ENCODE measurements around the gene LVRN. TPM values are rescaled to one million over a fixed set of nuclear protein-coding genes. Genes with fewer than 3 reads are reported as not detected.

Gene LVRN
- total and polyA plus RNA-seq, 2 donors: 0.27 to 2.8 TPM

DNA sequence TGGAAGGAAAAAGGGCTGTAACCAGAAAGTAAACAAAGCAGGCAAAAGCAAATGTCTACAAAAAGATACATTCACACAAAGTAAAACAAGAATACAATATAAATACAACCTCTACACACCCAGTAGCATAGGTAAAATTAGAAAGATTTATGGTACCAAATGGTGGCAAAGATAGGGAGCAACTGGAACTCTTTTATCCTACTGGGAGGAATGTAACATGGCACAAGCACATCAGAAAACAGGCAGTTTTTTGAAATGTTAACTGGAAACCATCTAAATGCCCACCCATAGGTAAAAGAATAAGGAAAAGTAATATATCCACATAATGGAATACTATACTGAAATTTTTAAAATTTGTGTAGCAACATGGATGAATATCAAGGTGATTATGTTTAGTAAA lies 61.3 kb downstream of the LVRN start:
- DNase-seq (ENCODE audit: extremely low spot score): no peak
- Histone ChIP-seq H3K36me3 (ENCODE audit: insufficient read depth) (no peaks in the 10 kb centered on the region), H3K27ac (ENCODE audit: low read depth) (no peak overlapping the region), H3K4me3 (ENCODE audit: low read depth, low read length) (no peak overlapping the region), H3K4me1 (ENCODE audit: insufficient read depth) (no peaks in the 10 kb centered on the region)

DNA sequence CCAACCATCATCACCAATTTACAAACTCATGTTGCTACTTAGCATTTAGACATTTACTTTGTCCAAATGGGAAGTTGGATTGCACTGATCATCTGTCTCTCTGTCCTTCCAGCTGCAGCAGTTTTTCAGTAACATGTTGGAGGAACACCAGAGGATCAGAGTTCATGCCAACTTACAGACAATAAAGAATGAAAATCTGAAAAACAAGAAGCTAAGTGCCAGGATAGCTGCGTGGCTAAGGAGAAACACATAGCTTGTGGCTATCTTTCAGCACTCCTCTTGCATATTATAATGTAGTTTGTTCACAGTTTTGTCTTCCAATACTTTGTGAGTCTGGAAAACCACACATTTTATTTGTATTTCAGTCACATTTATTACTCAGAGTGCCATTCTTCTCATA lies 63.6 kb downstream of the LVRN start:
- Histone ChIP-seq H3K4me1 (ENCODE audit: insufficient read depth) (no peaks in the 10 kb centered on the region), H3K36me3 (ENCODE audit: insufficient read depth) (no peaks in the 10 kb centered on the region), H3K27ac (ENCODE audit: low read depth) (no peak overlapping the region), H3K4me3 (ENCODE audit: low read depth, low read length) (no peak overlapping the region)
- no peak for DNase-seq (ENCODE audit: extremely low spot score)
- 70% methylated on average over 1 of the region's 1 CpG for WGBS

- no peak within 1 kb of the TSS for H3K27ac ChIP-seq (ENCODE audit: low read depth)
- no peak for DNase-seq (ENCODE audit: extremely low spot score)
- WGBS: 57% methylated on average over 9 of the region's 9 CpGs
- no peaks in the 10 kb centered on the region for H3K36me3 ChIP-seq (ENCODE audit: insufficient read depth)
- no peak within 1 kb of the TSS for H3K4me3 ChIP-seq (ENCODE audit: low read depth, low read length)
- no peaks in the 10 kb centered on the region for H3K4me1 ChIP-seq (ENCODE audit: insufficient read depth)
Observed at GRCh38 chr5:116032094-116032517, 69.8 kb downstream of the LVRN start, which contains the start of gene ARL14EPL. ARL14EPL (plus strand) TSS chr5:116032472; CDS start chr5:116051466, 18,994 bp downstream.

- no peaks in the 10 kb centered on the region for H3K36me3 ChIP-seq (ENCODE audit: insufficient read depth)
- H3K27ac ChIP-seq (ENCODE audit: low read depth): no peak overlapping the region
- WGBS: 83% methylated on average over 3 of the region's 3 CpGs
- no peak overlapping the region for H3K4me3 ChIP-seq (ENCODE audit: low read depth, low read length)
- DNase-seq (ENCODE audit: extremely low spot score): no peak
- H3K4me1 ChIP-seq (ENCODE audit: insufficient read depth): no peaks in the 10 kb centered on the region
Observed at GRCh38 chr5:116032991-116033390, 70.7 kb downstream of the LVRN start.

GRCh38 chr5:116035123-116035522 lies 72.8 kb downstream of the LVRN start:
- Histone ChIP-seq H3K27ac (ENCODE audit: low read depth) (no peak overlapping the region), H3K36me3 (ENCODE audit: insufficient read depth) (no peaks in the 10 kb centered on the region), H3K4me3 (ENCODE audit: low read depth, low read length) (no peak overlapping the region), H3K4me1 (ENCODE audit: insufficient read depth) (no peaks in the 10 kb centered on the region)
- no peak for DNase-seq (ENCODE audit: extremely low spot score)
- WGBS: 91% methylated on average over 5 of the region's 5 CpGs

GRCh38 chr5:116037236-116037822 lies 75.1 kb downstream of the LVRN start:
- no peaks in the 10 kb centered on the region for H3K4me1 ChIP-seq (ENCODE audit: insufficient read depth)
- no peaks in the 10 kb centered on the region for H3K36me3 ChIP-seq (ENCODE audit: insufficient read depth)
- WGBS: 75% methylated on average over 3 of the region's 3 CpGs
- no peak for DNase-seq (ENCODE audit: extremely low spot score)
- no peak overlapping the region for H3K4me3 ChIP-seq (ENCODE audit: low read depth, low read length)
- no peak overlapping the region for H3K27ac ChIP-seq (ENCODE audit: low read depth)

GRCh38 chr5:116038817-116039216 lies 76.5 kb downstream of the LVRN start:
- Histone ChIP-seq H3K27ac (ENCODE audit: low read depth) (no peak overlapping the region), H3K36me3 (ENCODE audit: insufficient read depth) (no peaks in the 10 kb centered on the region), H3K4me1 (ENCODE audit: insufficient read depth) (no peaks in the 10 kb centered on the region), H3K4me3 (ENCODE audit: low read depth, low read length) (no peak overlapping the region)
- 71% methylated on average over 3 of the region's 3 CpGs for WGBS
- DNase-seq (ENCODE audit: extremely low spot score): no peak

DNA sequence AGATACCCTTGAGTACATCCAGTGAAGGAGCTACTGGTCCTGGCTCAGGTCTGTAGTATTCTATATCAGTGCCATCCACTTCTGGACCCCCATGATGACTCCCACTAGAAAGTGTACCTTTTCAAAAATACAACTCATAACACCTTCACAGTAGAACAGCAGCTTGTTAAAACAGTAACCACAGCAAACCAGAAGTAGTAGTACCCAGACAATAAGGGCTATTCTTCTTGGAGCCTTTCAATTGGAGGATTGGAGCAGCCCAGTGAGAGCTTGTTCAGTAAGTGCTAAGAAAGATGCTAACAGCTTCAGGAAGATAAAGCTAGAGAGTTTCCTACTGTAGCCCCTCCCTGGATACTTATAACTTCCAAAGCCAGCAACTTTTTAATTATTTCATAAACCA lies 80.1 kb downstream of the LVRN start:
- DNase-seq (ENCODE audit: extremely low spot score): no peak
- no peaks in the 10 kb centered on the region for H3K36me3 ChIP-seq (ENCODE audit: insufficient read depth)
- no peak overlapping the region for H3K27ac ChIP-seq (ENCODE audit: low read depth)
- no peaks in the 10 kb centered on the region for H3K4me1 ChIP-seq (ENCODE audit: insufficient read depth)
- no peak overlapping the region for H3K4me3 ChIP-seq (ENCODE audit: low read depth, low read length)

- Histone ChIP-seq H3K36me3 (ENCODE audit: insufficient read depth) (no peaks in the 10 kb centered on the region), H3K27ac (ENCODE audit: low read depth) (no peak overlapping the region), H3K4me1 (ENCODE audit: insufficient read depth) (no peaks in the 10 kb centered on the region), H3K4me3 (ENCODE audit: low read depth, low read length) (no peak overlapping the region)
- no peak for DNase-seq (ENCODE audit: extremely low spot score)
- 51% methylated on average over 3 of the region's 3 CpGs for WGBS
Observed at GRCh38 chr5:116044073-116044472, 81.8 kb downstream of the LVRN start.

DNA sequence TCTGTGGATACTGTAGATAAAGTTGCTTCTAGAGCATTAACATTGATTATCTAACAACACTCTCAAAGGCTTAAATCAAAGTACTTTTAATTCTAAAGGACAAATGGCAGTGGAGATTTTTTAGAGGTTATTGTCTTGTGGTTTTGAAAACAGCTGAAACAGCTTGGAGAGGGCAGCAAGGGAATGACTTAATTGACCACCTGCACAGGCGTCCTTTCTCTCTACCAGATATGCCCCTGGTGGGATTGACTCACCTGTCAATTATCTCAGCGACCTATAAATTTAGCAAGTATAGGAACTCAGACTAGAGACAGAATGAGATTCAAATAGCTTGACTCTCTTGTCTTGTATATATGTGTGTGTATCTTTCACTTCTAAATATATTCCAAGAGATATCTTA lies 83.5 kb downstream of the LVRN start:
- H3K4me1 ChIP-seq (ENCODE audit: insufficient read depth): no peaks in the 10 kb centered on the region
- H3K36me3 ChIP-seq (ENCODE audit: insufficient read depth): no peaks in the 10 kb centered on the region
- no peak overlapping the region for H3K27ac ChIP-seq (ENCODE audit: low read depth)
- DNase-seq (ENCODE audit: extremely low spot score): no peak
- no peak overlapping the region for H3K4me3 ChIP-seq (ENCODE audit: low read depth, low read length)
- 72% methylated on average over 2 of the region's 2 CpGs for WGBS

DNA sequence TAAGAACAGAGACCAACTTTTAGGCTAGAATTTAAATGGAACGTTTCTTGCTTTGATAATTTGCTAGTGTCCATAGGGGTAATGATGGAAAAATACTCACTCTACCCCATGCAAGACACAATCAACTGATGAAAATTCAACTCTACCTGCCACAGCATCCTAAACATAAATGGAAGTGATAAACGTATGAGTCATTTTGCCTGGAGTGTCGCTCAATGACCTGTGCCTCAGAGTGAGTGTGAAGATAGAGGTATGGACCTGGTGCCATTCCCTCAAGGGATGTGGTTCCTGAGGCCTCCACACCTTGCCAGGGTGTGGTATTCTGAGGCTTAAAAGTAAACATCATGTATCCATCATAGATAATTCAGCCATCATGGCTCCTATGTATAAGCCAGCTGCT lies 84.0 kb downstream of the LVRN start:
- 87% methylated on average over 3 of the region's 3 CpGs for WGBS
- no peak for DNase-seq (ENCODE audit: extremely low spot score)
- Histone ChIP-seq H3K4me3 (ENCODE audit: low read depth, low read length) (no peak overlapping the region), H3K27ac (ENCODE audit: low read depth) (no peak overlapping the region), H3K36me3 (ENCODE audit: insufficient read depth) (no peaks in the 10 kb centered on the region), H3K4me1 (ENCODE audit: insufficient read depth) (no peaks in the 10 kb centered on the region)

- Histone ChIP-seq H3K27ac (ENCODE audit: low read depth) (no peak overlapping the region), H3K4me1 (ENCODE audit: insufficient read depth) (no peaks in the 10 kb centered on the region), H3K4me3 (ENCODE audit: low read depth, low read length) (no peak overlapping the region), H3K36me3 (ENCODE audit: insufficient read depth) (no peaks in the 10 kb centered on the region)
- WGBS: 84% methylated on average over 2 of the region's 2 CpGs
- no peak for DNase-seq (ENCODE audit: extremely low spot score)
Observed at GRCh38 chr5:116046823-116047222, 84.5 kb downstream of the LVRN start.

DNA sequence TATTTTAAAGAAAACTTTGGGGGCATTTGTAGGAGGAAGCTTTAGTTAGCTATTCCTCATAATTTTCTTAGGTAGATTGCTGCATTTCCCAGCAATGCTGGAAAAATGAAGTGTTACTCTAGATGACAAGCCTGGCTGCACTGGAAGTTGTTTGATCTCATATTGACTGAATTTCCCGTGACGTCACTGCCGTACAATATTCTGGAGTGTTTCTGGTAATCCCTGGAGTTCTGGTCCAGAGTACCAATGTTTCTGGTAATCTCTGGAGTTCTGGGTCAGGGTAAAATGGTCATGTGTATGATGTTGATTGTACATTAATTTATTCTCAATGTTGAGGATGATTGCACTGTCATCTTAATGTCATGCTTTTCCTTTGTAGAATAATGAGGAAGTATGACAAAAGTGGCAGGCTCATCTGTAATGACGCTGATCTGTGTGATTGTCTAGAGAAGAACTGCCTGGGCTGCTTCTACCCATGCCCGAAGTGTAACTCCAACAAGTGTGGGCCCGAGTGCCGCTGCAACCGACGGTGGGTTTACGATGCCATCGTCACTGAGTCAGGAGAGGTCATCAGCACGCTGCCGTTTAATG lies 96.2 kb downstream of the LVRN start:
- Histone ChIP-seq H3K27ac (ENCODE audit: low read depth) (no peak overlapping the region), H3K36me3 (ENCODE audit: insufficient read depth) (no peaks in the 10 kb centered on the region), H3K4me3 (ENCODE audit: low read depth, low read length) (no peak overlapping the region), H3K4me1 (ENCODE audit: insufficient read depth) (no peaks in the 10 kb centered on the region)
- WGBS: 73% methylated on average over 13 of the region's 13 CpGs
- DNase-seq (ENCODE audit: extremely low spot score): no peak

DNA sequence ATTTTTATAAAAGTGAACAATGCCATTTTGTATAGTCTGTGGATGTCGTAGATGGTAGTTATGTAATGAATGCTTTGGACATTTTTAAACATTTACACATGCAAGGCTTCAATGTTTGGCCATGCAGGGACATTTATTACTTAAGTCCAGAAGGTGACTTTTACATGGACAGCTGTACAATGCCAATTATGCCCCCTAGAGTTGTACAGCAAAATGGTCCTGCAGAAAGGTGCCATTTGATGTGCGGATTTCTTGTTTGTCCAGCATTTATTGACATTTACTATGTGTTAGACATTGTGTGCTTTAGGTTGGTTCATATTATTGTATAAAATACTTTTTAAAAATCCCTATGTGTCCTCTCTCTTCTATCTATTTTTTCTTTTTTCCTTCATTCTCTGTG lies 100.1 kb downstream of the LVRN start:
- WGBS: 60% methylated on average over 2 of the region's 2 CpGs
- Histone ChIP-seq H3K36me3 (ENCODE audit: insufficient read depth) (no peaks in the 10 kb centered on the region), H3K27ac (ENCODE audit: low read depth) (no peak overlapping the region), H3K4me3 (ENCODE audit: low read depth, low read length) (no peak overlapping the region), H3K4me1 (ENCODE audit: insufficient read depth) (no peaks in the 10 kb centered on the region)
- DNase-seq (ENCODE audit: extremely low spot score): no peak

GRCh38 chr5:116063950-116064349 lies 101.7 kb downstream of the LVRN start:
- Histone ChIP-seq H3K36me3 (ENCODE audit: insufficient read depth) (no peaks in the 10 kb centered on the region), H3K4me3 (ENCODE audit: low read depth, low read length) (no peak overlapping the region), H3K27ac (ENCODE audit: low read depth) (no peak overlapping the region), H3K4me1 (ENCODE audit: insufficient read depth) (no peaks in the 10 kb centered on the region)
- WGBS: 82% methylated on average over 3 of the region's 3 CpGs
- no peak for DNase-seq (ENCODE audit: extremely low spot score)

All from urinary bladder (tissue), 4 donors.